ENCODE data around the gene HDAC1.
"Not testable (repeated sequence)": the region's sequence is repeated elsewhere in the genome, so short reads cannot be mapped to it uniquely, and the experiment has no call there.

Gene HDAC1

DNA sequence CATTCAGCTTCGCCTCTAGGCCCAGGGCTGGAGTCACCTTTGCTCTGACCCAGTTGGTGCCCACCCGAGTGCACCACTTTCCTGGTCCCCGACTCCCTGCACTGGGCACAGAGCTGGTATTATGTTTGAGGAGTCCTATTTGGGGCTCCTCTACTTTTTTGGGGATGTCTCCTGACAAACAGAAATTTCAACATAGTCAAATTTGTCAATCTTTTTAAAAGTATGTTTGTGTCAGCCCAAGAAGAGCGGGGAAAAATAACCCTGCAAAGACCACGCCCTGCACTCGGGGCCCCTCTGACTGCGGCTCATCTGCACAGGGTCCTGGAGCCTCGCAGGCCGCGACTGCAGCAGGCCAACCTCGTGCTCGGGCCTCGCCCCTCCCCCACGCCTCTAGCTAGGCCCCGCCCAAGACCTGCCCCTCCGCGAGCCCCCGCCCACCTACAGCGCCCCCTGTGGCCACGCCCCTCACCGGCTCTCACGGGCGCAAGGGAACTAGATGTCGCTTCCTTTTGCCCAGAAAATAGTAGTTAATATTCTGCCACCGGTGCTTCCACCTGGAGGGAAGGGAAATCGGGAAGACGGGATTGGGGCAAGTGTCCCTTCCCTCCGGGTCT lies 59.0 kb downstream of the HDAC1 start:
- DNase-seq, result peak; percentile 88

GRCh38 chr1:32351399-32352238 lies 59.7 kb downstream of the HDAC1 start:
- DNase-seq, result peak; percentile 91

DNA sequence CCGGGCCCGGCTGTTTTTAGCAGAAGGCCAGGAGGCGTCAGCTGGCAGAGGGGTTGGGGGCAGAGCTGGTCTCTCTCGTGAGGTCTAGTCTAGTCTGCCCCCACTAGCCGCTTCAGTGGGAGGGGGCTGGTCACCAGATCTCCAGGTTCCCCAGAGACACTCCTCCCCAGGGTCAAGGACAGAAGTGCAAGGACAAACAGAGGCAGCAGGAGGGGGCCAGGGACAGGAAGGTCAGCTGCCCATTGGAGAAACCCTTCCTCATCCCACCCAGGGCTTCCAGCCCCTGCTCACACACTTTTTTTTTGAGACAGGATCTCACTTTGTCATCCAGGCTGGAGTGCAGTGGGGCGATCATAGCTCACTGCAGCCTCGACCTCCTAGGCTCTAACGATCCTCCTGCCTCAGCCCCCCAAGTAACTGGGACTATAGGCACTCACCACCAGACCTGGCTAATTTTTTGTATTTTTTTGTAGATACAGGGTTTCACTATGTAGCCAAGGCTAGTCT lies 60.4 kb downstream of the HDAC1 start:
- DNase-seq, result no peak

DNA sequence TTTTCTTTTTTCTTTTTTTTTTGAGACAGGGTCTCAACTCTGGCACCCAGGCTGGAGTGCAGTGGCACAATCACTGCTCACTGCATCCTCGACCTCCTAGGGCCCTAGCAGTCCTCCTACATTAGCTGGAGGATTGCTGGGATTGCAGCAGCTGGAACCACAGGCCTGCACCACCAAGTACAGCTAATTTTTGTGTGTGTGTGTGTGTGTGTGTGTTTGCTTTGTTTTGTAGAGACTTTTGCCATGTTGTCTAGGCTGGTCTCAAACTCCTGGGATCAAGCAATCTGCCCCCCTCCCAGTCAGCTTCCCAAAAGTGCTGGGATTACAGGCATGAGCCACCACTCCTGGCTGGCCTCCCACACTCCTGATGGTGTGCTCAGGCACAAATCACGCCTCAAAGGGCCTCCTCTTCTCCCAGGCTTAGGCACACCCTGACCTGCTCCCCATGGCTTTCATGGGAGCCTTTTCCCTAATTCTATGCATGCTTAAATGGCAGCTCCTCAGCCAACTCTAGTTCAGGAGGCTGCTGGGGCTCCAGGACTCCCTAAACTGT lies 61.0 kb downstream of the HDAC1 start:
- DNase-seq, result no peak

DNA sequence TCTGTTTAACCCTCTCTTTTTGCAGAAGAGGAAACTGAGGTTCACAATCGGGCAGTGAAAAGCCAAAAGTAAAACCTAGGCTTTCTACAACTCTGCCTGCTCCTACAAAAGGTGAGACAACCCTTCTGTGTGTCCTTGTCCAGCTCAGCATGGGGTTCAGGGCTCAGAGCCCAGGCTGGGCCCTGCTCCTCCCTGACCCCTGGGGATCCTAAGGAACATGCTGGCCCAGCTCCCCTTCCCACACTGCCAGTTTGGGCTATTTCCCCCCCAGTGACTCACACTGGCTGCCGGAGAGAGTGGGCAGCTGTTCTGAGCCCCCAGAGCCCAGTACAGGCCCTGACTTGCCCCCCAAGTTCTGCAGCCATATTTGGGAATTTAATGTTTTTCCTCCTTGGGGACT lies 61.5 kb downstream of the HDAC1 start:
- no peak for DNase-seq

GRCh38 chr1:32353886-32354570 lies 62.1 kb downstream of the HDAC1 start:
- DNase-seq, result no peak

GRCh38 chr1:32355778-32356177 lies 63.9 kb downstream of the HDAC1 start:
- DNase-seq, result not testable (repeated sequence)

DNA sequence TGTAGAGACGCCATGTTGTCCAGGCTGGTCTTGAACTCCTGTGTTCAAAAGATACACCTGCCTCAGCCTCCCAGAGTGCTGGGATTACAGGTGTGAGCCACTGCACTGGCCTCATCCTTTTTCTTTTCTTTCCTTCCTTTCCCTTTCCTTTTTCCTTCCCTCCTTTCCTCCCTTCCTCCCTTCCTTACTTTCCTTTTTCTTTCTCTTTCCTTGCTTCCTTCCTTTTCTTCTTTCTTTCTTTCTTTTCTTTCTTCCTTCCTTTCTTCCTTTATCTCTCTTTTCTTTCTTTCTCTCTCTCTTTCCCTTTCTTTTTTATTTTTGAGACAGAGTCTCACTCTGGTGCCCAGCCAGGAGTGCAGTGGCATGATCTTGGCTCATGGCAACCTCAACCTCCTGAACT lies 64.6 kb downstream of the HDAC1 start:
- no peak for DNase-seq

- no peak for DNase-seq
Measured at GRCh38 chr1:32357614-32358013, 65.7 kb downstream of the HDAC1 start.

GRCh38 chr1:32358435-32358834 lies 66.6 kb downstream of the HDAC1 start:
- DNase-seq, result no peak

DNA sequence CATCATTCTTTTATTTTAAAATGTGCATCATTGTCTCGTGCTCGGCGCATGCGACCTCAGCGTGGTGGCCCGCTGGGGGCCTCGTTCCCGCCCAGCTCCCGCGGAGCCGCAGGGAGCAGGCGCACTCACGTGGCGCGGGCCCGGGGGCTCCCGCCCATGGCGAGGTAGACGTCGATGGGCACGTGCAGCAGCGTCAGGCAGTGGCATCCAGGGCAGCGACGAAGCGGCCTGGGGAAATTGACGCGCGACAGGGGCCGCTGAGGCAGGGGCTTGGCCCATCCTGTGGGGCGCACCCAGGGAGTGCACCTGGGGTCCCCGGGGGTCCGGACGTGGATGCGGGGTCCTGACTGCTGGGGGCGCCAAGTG lies 69.4 kb downstream of the HDAC1 start:
- DNase-seq, result no peak

DNA sequence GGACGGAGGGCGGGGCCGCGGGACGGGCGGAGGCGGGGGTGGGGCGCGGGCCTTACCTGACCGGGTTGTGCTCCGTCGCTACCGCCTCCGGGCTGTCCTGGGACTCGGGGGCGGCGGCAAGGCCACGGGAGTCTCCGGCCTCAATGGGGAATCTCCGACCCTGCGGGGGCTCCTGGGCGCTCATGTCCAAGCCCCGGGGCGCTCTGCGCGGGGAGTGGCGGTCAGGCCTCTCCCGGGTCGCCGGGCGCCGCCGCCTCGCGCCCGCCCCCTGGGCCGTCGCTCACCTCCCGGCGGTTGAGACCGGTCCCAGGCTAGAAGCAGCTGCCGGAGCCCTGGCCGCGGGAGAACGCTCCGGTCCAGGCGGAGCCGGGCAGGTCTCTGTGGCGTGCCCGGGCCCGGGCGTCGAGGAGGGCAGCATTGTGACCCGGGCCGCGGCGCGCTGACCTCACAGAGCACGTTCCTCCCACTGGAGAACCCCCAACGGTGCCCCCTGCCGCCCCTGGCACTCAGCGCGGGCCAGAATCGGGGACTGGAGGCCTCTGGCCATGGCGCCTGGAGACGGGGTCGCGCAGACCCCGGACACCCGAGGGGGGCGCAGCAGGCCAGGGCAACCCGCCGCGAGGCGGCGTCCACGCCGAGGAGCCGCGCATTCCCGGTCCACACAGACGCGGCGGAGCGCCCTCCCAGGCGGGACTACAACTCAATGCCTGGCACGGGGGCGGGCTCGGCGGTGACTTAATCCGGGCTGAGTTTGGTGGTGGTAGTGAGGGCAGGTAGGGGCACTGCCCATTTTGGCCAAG lies 70.0 kb downstream of the HDAC1 start:
- peak; percentile 50 for DNase-seq

GRCh38 chr1:32362474-32363313 lies 70.8 kb downstream of the HDAC1 start, which contains the start of the genes FAM229A and TSSK3:
TSS of gene FAM229A (minus strand) at chr1:32362485. CDS start at chr1:32362091, 394 bp downstream.
TSS of gene TSSK3 (plus strand) at chr1:32362539. CDS start at chr1:32362702, 163 bp downstream.
- no peak for DNase-seq

- no peak for DNase-seq
Measured at GRCh38 chr1:32363713-32364112, 71.8 kb downstream of the HDAC1 start.

GRCh38 chr1:32364836-32365235 lies 73.0 kb downstream of the HDAC1 start:
- no peak for DNase-seq

GRCh38 chr1:32365445-32365844 lies 73.6 kb downstream of the HDAC1 start:
- DNase-seq, result no peak

- no peak for DNase-seq
Measured at GRCh38 chr1:32367912-32368635, 76.2 kb downstream of the HDAC1 start.

DNA sequence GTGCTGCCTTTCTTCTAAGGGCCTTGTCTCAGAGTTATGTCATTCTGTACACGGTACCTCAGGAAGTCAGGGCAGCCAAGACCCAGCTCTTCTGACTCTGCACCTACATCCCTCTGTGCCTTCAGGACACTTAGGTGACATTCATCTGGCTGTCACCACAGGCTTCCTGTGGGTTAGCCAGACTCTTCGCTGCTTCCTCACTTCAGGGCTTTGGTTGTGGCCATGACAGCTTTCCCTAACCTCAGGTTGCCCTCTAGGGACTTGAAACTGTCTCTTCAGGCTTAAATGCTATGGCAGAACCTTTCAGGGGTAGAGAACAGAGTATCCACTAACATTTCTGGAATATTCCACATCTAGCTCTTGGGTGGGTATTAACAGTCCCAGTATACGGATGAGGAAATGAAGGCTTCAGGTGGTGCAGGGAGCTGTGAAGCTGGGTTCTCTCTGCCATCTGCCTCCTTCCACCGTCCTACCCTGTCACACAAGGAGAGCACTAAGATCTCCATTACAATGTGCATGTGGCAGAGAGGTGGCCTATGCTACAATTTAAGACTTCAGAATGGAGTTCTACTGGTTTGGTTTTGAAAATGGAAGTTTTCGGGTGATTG lies 80.4 kb downstream of the HDAC1 start:
- peak; percentile 44 for DNase-seq

DNA sequence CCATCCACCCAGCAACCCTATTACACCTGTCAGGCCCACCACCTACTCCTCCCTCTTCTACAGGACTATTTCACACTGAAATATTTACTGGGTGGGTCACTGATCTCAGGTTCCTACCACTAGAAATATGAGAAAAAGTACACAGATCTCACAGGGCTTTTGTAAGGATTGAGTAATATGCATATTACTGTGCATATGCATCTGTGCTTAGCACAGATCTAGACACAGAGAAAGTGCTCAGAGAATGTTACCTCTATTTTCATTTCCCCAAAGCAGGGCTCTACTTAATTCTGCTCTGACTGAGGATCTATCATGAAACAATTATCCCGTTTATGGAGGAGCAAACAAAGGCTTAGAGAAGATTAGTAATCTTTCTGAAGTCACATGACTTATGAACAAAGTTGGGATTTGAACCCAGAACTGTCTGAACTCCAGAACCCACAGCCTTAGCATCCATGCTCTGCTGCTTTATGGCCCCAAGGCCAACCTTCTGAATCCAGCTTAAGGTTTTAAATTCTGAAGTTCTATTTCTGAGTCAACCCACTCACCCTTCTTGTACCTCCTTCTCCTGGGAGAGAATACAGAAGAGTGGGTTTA lies 82.2 kb downstream of the HDAC1 start:
- no peak for DNase-seq

DNA sequence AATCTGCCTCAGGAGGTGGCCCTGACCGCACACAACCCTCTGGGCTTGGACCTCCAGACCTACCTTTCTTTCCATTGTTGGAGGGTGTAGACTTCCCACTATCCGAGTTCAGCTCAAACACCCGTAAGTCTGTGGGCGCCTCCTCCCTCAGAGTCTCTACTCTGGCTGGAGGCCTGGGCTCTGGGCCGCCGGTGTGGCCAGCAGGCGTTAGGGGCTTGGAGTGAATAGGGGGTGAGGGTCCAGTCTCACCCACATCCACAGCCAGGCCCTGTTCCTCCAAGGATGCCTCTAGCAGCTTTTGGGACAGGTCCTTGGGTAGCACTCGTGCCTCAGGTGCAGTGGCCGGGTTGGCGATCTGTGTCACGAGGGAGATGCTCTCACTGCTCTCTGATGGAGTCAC lies 84.3 kb downstream of the HDAC1 start:
- DNase-seq, result no peak

Data from stimulated activated CD8-positive, alpha-beta memory T cell treated with anti-CD3 and anti-CD28 coated beads, Interleukin-4, amount 100 ng/mL, for 48 hours (primary cell).